HCT116 (cell line): Measurements from ENCODE around the gene FAM53B. TPM values are rescaled to one million over a fixed set of nuclear protein-coding genes. Genes with fewer than 3 reads are reported as not detected.

Experiments
- ATAC-seq: fragments of 200-7000 bp; cut with Tn5 transposase; 2 replicates; pipeline ENCODE4 v1.9.1; 2020; ENCODE audit warnings: mild to moderate bottlenecking, moderate library complexity
- BruUV-seq: library from RNA; stranded (reverse); fragments of 400-500 nt; replicated peaks from 2 replicates; lab custom pipeline; 2021; lab: Mats Ljungman, UMichigan
- CTCF ChIA-PET: fragments of 300-600 bp; sonication (Branson Sonifier 250); formaldehyde crosslinking; loops from one replicate; lab custom pipeline; 2021; ENCODE audit warnings: antibody characterized with exemption; lab: Charles Lee
- POLR2A ChIA-PET: fragments of 300-600, 350-600 bp; sonication (Branson Sonifier 250); formaldehyde crosslinking; loops from one replicate; lab custom pipeline; 2021; ENCODE audit warnings: antibody characterized with exemption; lab: Charles Lee
- RAD21 ChIA-PET, 2 experiments: fragments of 300-600 bp; sonication (Branson Sonifier 250); formaldehyde crosslinking; loops; one replicate each; lab custom pipeline; 2023; ENCODE audit warnings: low total read pairs in 2 of 2; ENCODE audit not compliant: uncharacterized antibody in 2 of 2, unreplicated experiment in 2 of 2, low non-redundant PET in 1 of 2; lab: Charles Lee
- DNase-seq: peaks from one replicate; pipeline ENCODE4 v3.0.0-alpha.2; 2010; ENCODE audit warnings: low read depth, low spot score
- H2AFZ ChIP-seq: fragments of 200-600 bp; shearing (Covaris generic), sonication (generic); 2 replicates; pipeline ENCODE4 v1.6.1; 2017; ENCODE audit warnings: low read depth, mixed run types, mixed read lengths, antibody characterized with exemption, low read length; ENCODE audit not compliant: poor library complexity, severe bottlenecking
- H3K27ac ChIP-seq: 2 replicates; pipeline ENCODE4 v1.5.1; 2012; ENCODE audit warnings: low read depth, low read length
- H3K27me3 ChIP-seq: fragments of 200-600 bp; sonication (generic); 2 replicates; pipeline ENCODE4 v1.6.1; 2016; ENCODE audit warnings: mixed run types, low read length, mixed read lengths; ENCODE audit not compliant: insufficient read depth
- H3K36me3 ChIP-seq, 2 experiments: fragments of 200-500 bp in 1 of 2; fragments of 200-600 bp in 1 of 2; sonication (Bioruptor generic) in 1 of 2; sonication (generic) in 1 of 2; 2 replicates each; pipeline versions ENCODE4 v1.5.1 to v1.6.1; 2014 to 2016; ENCODE audit warnings: low read length in 2 of 2, inconsistent platforms in 1 of 2, mixed read lengths in 1 of 2, mixed run types in 1 of 2; ENCODE audit not compliant: insufficient read depth in 2 of 2, control insufficient read depth in 1 of 2
- H3K4me1 ChIP-seq, 2 experiments: fragments of 200-600 bp in 1 of 2; sonication (generic) in 1 of 2; 2 replicates each; pipeline versions ENCODE4 v1.5.1 to v1.6.1; 2012 to 2017; ENCODE audit warnings: low read length in 2 of 2, inconsistent platforms in 1 of 2, mild to moderate bottlenecking in 1 of 2, mixed read lengths in 1 of 2, mixed run types in 1 of 2, moderate library complexity in 1 of 2; ENCODE audit not compliant: insufficient read depth in 2 of 2, control insufficient read depth in 1 of 2
- H3K4me2 ChIP-seq: fragments of 200-600 bp; sonication (generic); 2 replicates; pipeline ENCODE4 v1.6.1; 2017; ENCODE audit warnings: mixed run types, low read length, mixed read lengths
- H3K4me3 ChIP-seq, 2 experiments: fragments of 200-600 bp in 1 of 2; sonication (generic) in 1 of 2; replicated peaks in 1 of 2; 2 replicates each; pipeline ENCODE4 v1.5.1; 2011 to 2016; ENCODE audit warnings: low read length in 2 of 2, control low read depth in 1 of 2, low read depth in 1 of 2, mild to moderate bottlenecking in 1 of 2, mixed read lengths in 1 of 2, mixed run types in 1 of 2
- H3K79me2 ChIP-seq: fragments of 200-600 bp; sonication (generic); 2 replicates; pipeline ENCODE4 v1.6.1; 2017; ENCODE audit warnings: mild to moderate bottlenecking, mixed run types, low read length, moderate library complexity, mixed read lengths; ENCODE audit not compliant: insufficient read depth
- H3K9ac ChIP-seq: fragments of 200-600 bp; sonication (generic); 2 replicates; pipeline ENCODE4 v1.6.1; 2016; ENCODE audit warnings: low read length, mixed read lengths
- H3K9me2 ChIP-seq: fragments of 200-600 bp; sonication (generic), shearing (Covaris generic); 2 replicates; pipeline ENCODE4 v1.6.1; 2017; ENCODE audit warnings: mixed run types, mild to moderate bottlenecking, moderate library complexity; ENCODE audit not compliant: insufficient read depth
- H3K9me3 ChIP-seq, 2 experiments: fragments of 200-500 bp in 1 of 2; fragments of 200-600 bp in 1 of 2; sonication (Bioruptor generic) in 1 of 2; sonication (generic) in 1 of 2; 2 replicates each; pipeline ENCODE4 v1.6.1; 2014 to 2017; ENCODE audit warnings: low read length in 2 of 2, mixed read lengths in 2 of 2, inconsistent platforms in 1 of 2, low read depth in 1 of 2, mild to moderate bottlenecking in 1 of 2, mixed run types in 1 of 2, moderate library complexity in 1 of 2; ENCODE audit not compliant: control insufficient read depth in 1 of 2, insufficient read depth in 1 of 2
- H4K20me1 ChIP-seq: fragments of 200-600 bp; sonication (generic), shearing (Covaris generic); 2 replicates; pipeline ENCODE4 v1.6.1; 2017; ENCODE audit warnings: mixed run types, mild to moderate bottlenecking, moderate library complexity; ENCODE audit not compliant: insufficient read depth
- ATF3 ChIP-seq: IDR thresholded peaks from 2 replicates; pipeline ENCODE4 v1.6.1; 2012
- CBX3 ChIP-seq: IDR thresholded peaks from 2 replicates; pipeline ENCODE4 v1.6.1; 2012; ENCODE audit warnings: low read depth
- SP1 ChIP-seq: IDR thresholded peaks from 2 replicates; pipeline ENCODE4 v1.6.1; 2012; ENCODE audit warnings: low read depth
- intact Hi-C: fragments of 100-400 bp; cut with micrococcal nuclease; formaldehyde crosslinking; loops from 2 replicates; pipeline ENCODE4 v1.10.0; 2022
- total RNA-seq: library from RNA; stranded (reverse); gene quantifications from one replicate; pipeline ENCODE4 v1.2.1, GENCODE V29; 2021; ENCODE audit not compliant: unreplicated experiment
- TF ChIP-seq, protein P1 (sequence below): IDR thresholded peaks from 2 replicates; pipeline ENCODE4 v1.6.1; 2011; ENCODE audit warnings: mild to moderate bottlenecking, low read length, moderate library complexity; ENCODE audit not compliant: insufficient replicate concordance; ENCODE audit errors: extremely low read depth
- TF ChIP-seq, protein P2 (sequence below), 3 experiments: fragments of 200-600 bp in 1 of 3; sonication (generic) in 1 of 3; IDR thresholded peaks in 2 of 3; conservative IDR thresholded peaks in 1 of 3; 2 replicates each; pipeline ENCODE4 v1.5.1; 2012 to 2017; ENCODE audit warnings: low read depth in 2 of 3, low read length in 2 of 3, antibody characterized with exemption in 1 of 3, borderline replicate concordance in 1 of 3, control low read depth in 1 of 3, mild to moderate bottlenecking in 1 of 3, mixed read lengths in 1 of 3, mixed run types in 1 of 3, moderate library complexity in 1 of 3; ENCODE audit not compliant: insufficient read depth in 1 of 3
- TF ChIP-seq, protein P3 (sequence below): IDR thresholded peaks from 2 replicates; pipeline ENCODE4 v1.6.1; 2012

Gene FAM53B
- total RNA-seq, 1 experiment from 2014 or later: 19.6 TPM

- TF ChIP-seq, protein P1, sequence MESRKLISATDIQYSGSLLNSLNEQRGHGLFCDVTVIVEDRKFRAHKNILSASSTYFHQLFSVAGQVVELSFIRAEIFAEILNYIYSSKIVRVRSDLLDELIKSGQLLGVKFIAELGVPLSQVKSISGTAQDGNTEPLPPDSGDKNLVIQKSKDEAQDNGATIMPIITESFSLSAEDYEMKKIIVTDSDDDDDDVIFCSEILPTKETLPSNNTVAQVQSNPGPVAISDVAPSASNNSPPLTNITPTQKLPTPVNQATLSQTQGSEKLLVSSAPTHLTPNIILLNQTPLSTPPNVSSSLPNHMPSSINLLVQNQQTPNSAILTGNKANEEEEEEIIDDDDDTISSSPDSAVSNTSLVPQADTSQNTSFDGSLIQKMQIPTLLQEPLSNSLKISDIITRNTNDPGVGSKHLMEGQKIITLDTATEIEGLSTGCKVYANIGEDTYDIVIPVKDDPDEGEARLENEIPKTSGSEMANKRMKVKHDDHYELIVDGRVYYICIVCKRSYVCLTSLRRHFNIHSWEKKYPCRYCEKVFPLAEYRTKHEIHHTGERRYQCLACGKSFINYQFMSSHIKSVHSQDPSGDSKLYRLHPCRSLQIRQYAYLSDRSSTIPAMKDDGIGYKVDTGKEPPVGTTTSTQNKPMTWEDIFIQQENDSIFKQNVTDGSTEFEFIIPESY: no peak
- TF ChIP-seq, protein P2, sequence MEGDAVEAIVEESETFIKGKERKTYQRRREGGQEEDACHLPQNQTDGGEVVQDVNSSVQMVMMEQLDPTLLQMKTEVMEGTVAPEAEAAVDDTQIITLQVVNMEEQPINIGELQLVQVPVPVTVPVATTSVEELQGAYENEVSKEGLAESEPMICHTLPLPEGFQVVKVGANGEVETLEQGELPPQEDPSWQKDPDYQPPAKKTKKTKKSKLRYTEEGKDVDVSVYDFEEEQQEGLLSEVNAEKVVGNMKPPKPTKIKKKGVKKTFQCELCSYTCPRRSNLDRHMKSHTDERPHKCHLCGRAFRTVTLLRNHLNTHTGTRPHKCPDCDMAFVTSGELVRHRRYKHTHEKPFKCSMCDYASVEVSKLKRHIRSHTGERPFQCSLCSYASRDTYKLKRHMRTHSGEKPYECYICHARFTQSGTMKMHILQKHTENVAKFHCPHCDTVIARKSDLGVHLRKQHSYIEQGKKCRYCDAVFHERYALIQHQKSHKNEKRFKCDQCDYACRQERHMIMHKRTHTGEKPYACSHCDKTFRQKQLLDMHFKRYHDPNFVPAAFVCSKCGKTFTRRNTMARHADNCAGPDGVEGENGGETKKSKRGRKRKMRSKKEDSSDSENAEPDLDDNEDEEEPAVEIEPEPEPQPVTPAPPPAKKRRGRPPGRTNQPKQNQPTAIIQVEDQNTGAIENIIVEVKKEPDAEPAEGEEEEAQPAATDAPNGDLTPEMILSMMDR (IDR thresholded peaks at IDR 0.05 in 2 of 3, conservative IDR thresholded peaks at IDR 0.05 in 1 of 3; ENCODE audit: borderline replicate concordance in 1 of 3, insufficient read depth in 1 of 3, low read depth in 2 of 3, low read length in 2 of 3): no peak
- TF ChIP-seq, all 23 proteins: peak for 0
Observed at GRCh38 chr10:124737221-124737620, 7.0 kb downstream of the FAM53B start (continued).

DNA sequence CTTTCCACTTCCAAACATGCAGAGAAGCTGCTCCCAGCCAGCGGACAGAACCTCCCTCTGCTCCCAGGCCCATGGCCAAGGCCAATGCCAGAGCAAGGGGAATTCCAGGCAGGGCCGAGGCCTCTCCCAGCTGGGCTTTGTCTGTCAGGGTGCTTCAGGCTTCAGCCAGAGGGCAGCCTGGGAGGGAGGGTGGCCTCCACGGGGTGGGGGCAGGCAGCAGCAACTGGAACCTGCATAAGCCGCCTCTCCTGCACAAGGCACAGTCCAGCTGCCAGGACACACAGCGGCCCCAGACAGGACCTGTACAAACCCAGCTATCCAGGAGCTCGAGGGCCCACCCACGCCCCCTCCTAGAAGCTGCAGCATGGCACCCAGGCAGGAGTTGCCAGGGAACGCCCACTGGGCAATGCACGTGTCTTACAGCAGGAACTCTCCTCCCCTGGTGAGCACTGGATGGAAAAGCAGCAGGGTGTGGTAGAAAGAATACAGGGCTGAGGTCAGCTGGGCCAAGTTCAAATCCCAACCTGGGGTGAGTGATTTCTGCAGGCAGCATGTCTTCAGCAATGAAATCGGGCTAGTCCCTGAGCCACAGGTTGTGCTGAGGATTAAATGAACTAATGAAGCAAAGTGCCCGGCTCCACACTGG is 7.6 kb downstream of the FAM53B start:
- H3K36me3 ChIP-seq: no peaks in the 10 kb centered on the region
- RAD21 ChIA-PET: no interaction called here
- no peak overlapping the region for H3K4me3 ChIP-seq
- H3K27me3 ChIP-seq: no peaks in the 10 kb centered on the region
- 0 out of 2 replicates have a peak, but pooled peaks have one; percentile 31 for TF ChIP-seq SP1
- TF ChIP-seq ATF3: no peak
- TF ChIP-seq, protein P3, sequence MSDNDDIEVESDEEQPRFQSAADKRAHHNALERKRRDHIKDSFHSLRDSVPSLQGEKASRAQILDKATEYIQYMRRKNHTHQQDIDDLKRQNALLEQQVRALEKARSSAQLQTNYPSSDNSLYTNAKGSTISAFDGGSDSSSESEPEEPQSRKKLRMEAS: peak; percentile 70; the same call in 1 of the 2 replicates
- TF ChIP-seq CBX3: no peak
- TF ChIP-seq, protein P1: no peak
- H3K4me1 ChIP-seq: peaks cover 12 to 23% of the 10 kb centered on the region in 2 experiments
- no TSS peak for BruUV-seq
- no peaks in the 10 kb centered on the region for H3K9me3 ChIP-seq
- H3K79me2 ChIP-seq: peaks cover 24% of the 10 kb centered on the region; the same call in 1 of the 2 replicates
- no peaks in the 10 kb centered on the region for H3K9me2 ChIP-seq
- no peak overlapping the region for H2AFZ ChIP-seq
- no peak overlapping the region for H3K9ac ChIP-seq
- intact Hi-C loops: no loop called here
- DNase-seq (no peak), ATAC-seq (peak; percentile 51; the same call in 1 of the 2 replicates)
- H3K4me2 ChIP-seq: peak overlapping the region; percentile 4; the same call in 1 of the 2 replicates
- H4K20me1 ChIP-seq: no peaks in the 10 kb centered on the region
- CTCF ChIA-PET: interaction anchor here (1.5 kb wide), 1 partner anchor 18 kb away, joined by 5 read pairs; no protein-coding TSS in a partner anchor
- peak overlapping the region; percentile 4; the same call in 1 of the 2 replicates for H3K27ac ChIP-seq
- POLR2A ChIA-PET: interaction anchor here (0.5 kb wide), 1 partner anchor 217 kb away, joined by 5 read pairs; no protein-coding TSS in a partner anchor
